Transverse colon (tissue), 4 donors: ENCODE results near the gene UBE2Q2. TPM values are rescaled to one million over a fixed set of nuclear protein-coding genes. Genes with fewer than 3 reads are reported as not detected.

ENCODE experiments used
- DNase-seq: peaks from one replicate; pipeline ENCODE4 v3.0.0-alpha.2; 2019
- H3K27ac ChIP-seq, 4 donors: fragments of 200-600 bp; sonication (generic); 2 replicates each; pipeline ENCODE4 v1.5.1; 2016 to 2018; ENCODE audit warnings: inconsistent platforms in 4 of 4
- H3K27me3 ChIP-seq: fragments of 200-600 bp; sonication (generic); 2 replicates; pipeline ENCODE4 v1.5.1; 2017; ENCODE audit warnings: inconsistent platforms
- H3K36me3 ChIP-seq, 4 donors: fragments of 200-600 bp; sonication (generic); 2 replicates each; pipeline ENCODE4 v1.5.1; 2017 to 2019; ENCODE audit warnings: inconsistent platforms in 4 of 4
- H3K4me1 ChIP-seq, 4 donors: fragments of 200-600 bp; sonication (generic); 2 replicates each; pipeline ENCODE4 v1.5.1; 2017 to 2020; ENCODE audit warnings: inconsistent platforms in 4 of 4
- H3K4me3 ChIP-seq, 4 donors: fragments of 200-600 bp; sonication (generic); 1 replicate in 1 of 4; 2 replicates in 3 of 4; pipeline versions ENCODE4 v1.5.1 to v1.6.1; 2017 to 2019; ENCODE audit warnings: inconsistent platforms in 4 of 4
- H3K9me3 ChIP-seq, 2 donors: fragments of 200-600 bp; sonication (generic); 2 replicates each; pipeline ENCODE4 v1.5.1; 2017 to 2019; ENCODE audit warnings: inconsistent platforms in 2 of 2
- CTCF ChIP-seq, 5 experiments: fragments of 200-600 bp in 3 of 5; fragments of 450-650 bp in 2 of 5; sonication (generic) in 3 of 5; IDR thresholded peaks; 1 replicate in 2 of 5; 2 replicates in 3 of 5; pipeline ENCODE4 v1.5.1; 2016 to 2017; ENCODE audit warnings: antibody characterized with exemption in 5 of 5, inconsistent platforms in 3 of 5, mild to moderate bottlenecking in 2 of 5, moderate library complexity in 1 of 5
- EP300 ChIP-seq: sonication (generic); formaldehyde crosslinking; IDR thresholded peaks from one replicate; pipeline ENCODE4 v1.6.1; 2017; ENCODE audit warnings: antibody characterized with exemption, low read depth
- POLR2A ChIP-seq: fragments of 450-650 bp; IDR thresholded peaks from one replicate; pipeline ENCODE4 v1.6.1; 2016; ENCODE audit warnings: antibody characterized with exemption, mild to moderate bottlenecking, moderate library complexity
- POLR2AphosphoS5 ChIP-seq, 3 donors: sonication (generic); formaldehyde crosslinking; IDR thresholded peaks; one replicate each; pipeline ENCODE4 v1.6.1; 2016; ENCODE audit warnings: antibody characterized with exemption in 3 of 3
- WGBS, 2 donors: methylation state at CpG; one replicate each; pipeline ENCODE4 v1.1.5; 2018; ENCODE audit warnings: low coverage in 1 of 2; 5-methylcytosine and 5-hydroxymethylcytosine counted together
- in situ Hi-C, 4 donors: fragments of 200-750 bp; cut with MboI; loops; one replicate each; pipeline versions ENCODE4 v1.15.0 to v1.15.1; 2017; ENCODE audit warnings: low sequenced_read_pairs in 3 of 4, low pct_ligation_motif_present in 1 of 4, low pct_unique_long_range_greater_than_20kb in 1 of 4
- intact Hi-C: fragments of 100-400 bp; cut with DNase I; formaldehyde crosslinking; loops from one replicate; pipeline ENCODE4 v1.15.1; 2023; ENCODE audit warnings: low total_unique reads
- total RNA-seq, 4 donors: library from RNA; depleted of rRNA; stranded (reverse); fragments of >200 nt; gene quantifications; one replicate each; pipeline ENCODE4 v1.1.0, GENCODE V29; 2016

UBE2Q2 gene
- total RNA-seq, 4 donors from 2014 or later: 21.2 to 53.7 (median 26.9) TPM

GRCh38 chr15:75817138-75817935 is 25.9 kb upstream of the UBE2Q2 start:
- Histone ChIP-seq H3K27ac (peak overlapping the region in 1 of 4 donors; percentile 17), H3K9me3 (no peaks in the 10 kb centered on the region), H3K4me3 (peak overlapping the region in 2 of 4 donors; percentile 7 to 25), H3K4me1 (no peaks in the 10 kb centered on the region), H3K36me3 (no peaks in the 10 kb centered on the region), H3K27me3 (no peaks in the 10 kb centered on the region)
- intact Hi-C loops (no loop called here), in situ Hi-C loops (loop anchor here in 2 of 4 donors (10.0 to 25.0 kb wide), 3 partner anchors 97 to 320 kb away; no protein-coding TSS in a partner anchor)
- TF ChIP-seq EP300: no peak
- no peak for TF ChIP-seq CTCF (IDR thresholded peaks at IDR 0.05)
- TF ChIP-seq POLR2A: no peak
- no peak for TF ChIP-seq POLR2AphosphoS5 (IDR thresholded peaks at IDR 0.05)
- no peak for DNase-seq
- WGBS, 2 donors: 50 to 57% methylated on average over 6 of the region's 6 CpGs

- Histone ChIP-seq H3K9me3 (no peaks in the 10 kb centered on the region), H3K4me1 (no peaks in the 10 kb centered on the region), H3K36me3 (no peaks in the 10 kb centered on the region), H3K27ac (no peak overlapping the region), H3K4me3 (no peak overlapping the region), H3K27me3 (no peaks in the 10 kb centered on the region)
- TF ChIP-seq POLR2AphosphoS5 (IDR thresholded peaks at IDR 0.05) (no peak), POLR2A (no peak), CTCF (IDR thresholded peaks at IDR 0.05) (no peak), EP300 (no peak)
- DNase-seq: no peak
- in situ Hi-C loops: loop anchor here in 2 of 4 donors (25.0 kb wide), 1 partner anchor 317 kb away; no protein-coding TSS in a partner anchor
- intact Hi-C loops: no loop called here
- 94% methylated on average over 2 of the region's 2 CpGs; no CpG with 5 or more reads in 1 of the 2 donors for WGBS, 2 donors
Observed at GRCh38 chr15:75820206-75820605, 23.0 kb upstream of the UBE2Q2 start.

- Histone ChIP-seq H3K4me1 (no peaks in the 10 kb centered on the region), H3K27me3 (no peaks in the 10 kb centered on the region), H3K9me3 (no peaks in the 10 kb centered on the region), H3K27ac (no peak overlapping the region), H3K36me3 (no peaks in the 10 kb centered on the region), H3K4me3 (no peak overlapping the region)
- 95 to 100% methylated on average over 4 of the region's 4 CpGs for WGBS, 2 donors
- in situ Hi-C loops: loop anchor here in 2 of 4 donors (25.0 kb wide), 1 partner anchor 315 kb away; no protein-coding TSS in a partner anchor
- intact Hi-C loops: no loop called here
- no peak for DNase-seq
- TF ChIP-seq CTCF (IDR thresholded peaks at IDR 0.05): no peak
- no peak for TF ChIP-seq POLR2A
- no peak for TF ChIP-seq EP300
- TF ChIP-seq POLR2AphosphoS5 (IDR thresholded peaks at IDR 0.05): no peak
Observed at GRCh38 chr15:75821786-75822345, 21.4 kb upstream of the UBE2Q2 start.

GRCh38 chr15:75822685-75823278 is 20.5 kb upstream of the UBE2Q2 start:
- H3K27ac ChIP-seq: no peak overlapping the region
- DNase-seq: no peak
- H3K36me3 ChIP-seq: no peaks in the 10 kb centered on the region
- H3K4me3 ChIP-seq: no peak overlapping the region
- in situ Hi-C loops (loop anchor here in 2 of 4 donors (25.0 kb wide), 1 partner anchor 315 kb away; no protein-coding TSS in a partner anchor), intact Hi-C loops (no loop called here)
- no peaks in the 10 kb centered on the region for H3K9me3 ChIP-seq
- TF ChIP-seq POLR2A (no peak), CTCF (IDR thresholded peaks at IDR 0.05) (no peak), EP300 (no peak), POLR2AphosphoS5 (IDR thresholded peaks at IDR 0.05) (no peak)
- 82 to 90% methylated on average over 3 to 5 of the region's 5 CpGs for WGBS, 2 donors
- H3K27me3 ChIP-seq: no peaks in the 10 kb centered on the region
- no peaks in the 10 kb centered on the region for H3K4me1 ChIP-seq
